Activated naive CD8-positive, alpha-beta T cell treated with anti-CD3 and anti-CD28 coated beads for 36 hours (primary cell): ENCODE data around the gene NVL. TPM values are rescaled to one million over a fixed set of nuclear protein-coding genes. Genes with fewer than 3 reads are reported as not detected.

Source experiments
- DNase-seq: peaks from one replicate; pipeline ENCODE4 v3.0.0; 2021
- H3K27ac Mint-ChIP-seq: one replicate; pipeline ENCODE4 v1.8.0; 2022; ENCODE audit warnings: mild to moderate bottlenecking, moderate library complexity, mixed read lengths
- H3K27me3 Mint-ChIP-seq: one replicate; pipeline ENCODE4 v1.8.0; 2022; ENCODE audit warnings: mild to moderate bottlenecking, mixed read lengths
- H3K36me3 Mint-ChIP-seq: one replicate; pipeline ENCODE4 v1.8.0; 2021; ENCODE audit warnings: mild to moderate bottlenecking, mixed read lengths
- H3K4me1 Mint-ChIP-seq: one replicate; pipeline ENCODE4 v1.8.0; 2021; ENCODE audit warnings: mixed read lengths
- H3K4me3 Mint-ChIP-seq: one replicate; pipeline ENCODE4 v1.8.0; 2022; ENCODE audit warnings: mild to moderate bottlenecking, moderate library complexity, mixed read lengths
- H3K9me3 Mint-ChIP-seq: one replicate; pipeline ENCODE4 v1.8.0; 2022; ENCODE audit warnings: mixed read lengths
- total RNA-seq, 2 experiments: library from RNA; stranded (reverse); gene quantifications; one replicate each; pipeline ENCODE4 v1.2.3, GENCODE V29; 2021

The NVL gene
- total RNA-seq, 2 experiments from 2014 or later = 41.6 to 45.2 TPM

- Mint-ChIP-seq H3K9me3 (no peaks in the 10 kb centered on the region), H3K36me3 (peaks cover 19% of the 10 kb centered on the region), H3K27me3 (no peaks in the 10 kb centered on the region), H3K4me3 (no peak overlapping the region), H3K4me1 (no peaks in the 10 kb centered on the region), H3K27ac (no peak overlapping the region)
- no peak for DNase-seq
Observed at GRCh38 chr1:224273641-224274040, 56.3 kb downstream of the NVL start.

DNA sequence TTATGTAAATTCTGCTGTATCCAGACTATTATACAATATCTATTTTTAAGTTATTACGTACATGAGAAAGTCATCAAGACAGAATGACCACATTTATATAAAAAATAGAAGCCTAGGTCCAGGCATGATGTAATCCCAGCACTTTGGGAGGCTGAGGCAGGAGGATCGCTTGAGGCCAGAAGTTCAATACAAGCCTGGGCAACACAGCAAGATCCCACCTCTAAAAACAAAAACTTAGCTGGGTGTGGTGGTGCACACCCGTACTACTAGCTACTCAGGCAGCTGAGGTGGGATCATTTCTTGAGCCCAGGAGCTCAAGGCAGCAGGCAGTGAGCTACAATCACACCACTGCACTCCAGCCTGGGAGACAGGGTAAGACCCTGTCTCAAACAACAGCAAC, 58.9 kb downstream of the NVL start:
- Mint-ChIP-seq H3K4me3 (no peak overlapping the region), H3K4me1 (no peaks in the 10 kb centered on the region), H3K27ac (no peak overlapping the region), H3K36me3 (peaks cover 19% of the 10 kb centered on the region), H3K27me3 (no peaks in the 10 kb centered on the region), H3K9me3 (no peaks in the 10 kb centered on the region)
- DNase-seq = no peak

- H3K4me1 Mint-ChIP-seq = no peaks in the 10 kb centered on the region
- H3K27me3 Mint-ChIP-seq = no peaks in the 10 kb centered on the region
- no peak for DNase-seq
- H3K36me3 Mint-ChIP-seq = peaks cover 16% of the 10 kb centered on the region
- no peaks in the 10 kb centered on the region for H3K9me3 Mint-ChIP-seq
- no peak overlapping the region for H3K4me3 Mint-ChIP-seq
- no peak overlapping the region for H3K27ac Mint-ChIP-seq
Observed at GRCh38 chr1:224267925-224268324, 62.0 kb downstream of the NVL start.

DNA sequence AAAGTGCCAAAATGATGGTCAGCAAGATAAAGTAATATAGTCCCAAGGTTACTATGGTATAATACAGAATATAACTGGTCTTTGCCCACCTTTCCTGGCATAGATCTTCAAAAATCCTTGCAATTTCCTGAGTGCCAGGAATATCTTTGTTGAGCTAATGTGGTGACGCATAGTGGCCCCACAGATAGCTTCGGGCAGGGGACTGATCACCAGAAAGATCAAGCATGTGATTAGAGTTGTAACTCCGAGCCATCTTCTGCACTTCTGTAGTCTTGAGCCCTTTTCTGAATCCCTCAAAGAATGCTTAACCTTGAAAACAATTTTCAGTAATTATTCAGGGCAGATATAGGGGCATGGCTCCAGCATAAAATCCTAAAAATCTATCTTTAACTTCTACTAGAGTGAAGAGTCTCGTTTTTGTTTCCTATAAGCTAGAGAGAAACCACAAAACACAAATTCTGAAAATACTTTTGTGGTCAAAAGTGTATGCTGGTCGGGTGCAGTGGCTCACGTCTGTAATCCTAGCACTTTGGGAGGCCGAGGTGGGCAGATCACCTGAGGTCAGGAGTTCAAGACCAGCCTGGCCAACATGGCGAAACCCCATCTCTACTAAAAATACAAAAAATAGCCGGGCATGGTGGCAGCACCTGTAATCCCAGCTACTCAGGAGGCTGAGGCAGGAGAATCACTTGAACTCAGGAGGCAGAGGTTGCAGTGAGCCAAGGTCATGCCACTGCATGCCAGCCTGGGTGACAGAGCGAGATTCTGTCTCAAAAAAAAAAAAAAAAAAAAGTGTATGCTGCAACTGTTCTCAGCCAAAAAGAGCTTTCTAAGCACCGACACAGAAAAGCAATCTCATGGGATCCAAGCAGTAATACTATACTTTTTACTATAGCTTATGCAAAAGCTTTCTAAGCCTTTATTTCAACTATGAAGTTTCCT, 62.8 kb downstream of the NVL start:
- no peaks in the 10 kb centered on the region for H3K27me3 Mint-ChIP-seq
- H3K9me3 Mint-ChIP-seq = no peaks in the 10 kb centered on the region
- no peak for DNase-seq
- no peak overlapping the region for H3K4me3 Mint-ChIP-seq
- no peak overlapping the region for H3K27ac Mint-ChIP-seq
- peaks cover 7% of the 10 kb centered on the region for H3K4me1 Mint-ChIP-seq
- H3K36me3 Mint-ChIP-seq = peaks cover 23% of the 10 kb centered on the region

- DNase-seq = no peak
- no peaks in the 10 kb centered on the region for H3K27me3 Mint-ChIP-seq
- no peaks in the 10 kb centered on the region for H3K9me3 Mint-ChIP-seq
- no peak overlapping the region for H3K4me3 Mint-ChIP-seq
- H3K27ac Mint-ChIP-seq = peak overlapping the region; percentile 30
- H3K4me1 Mint-ChIP-seq = peaks cover 8% of the 10 kb centered on the region
- peaks cover 23% of the 10 kb centered on the region for H3K36me3 Mint-ChIP-seq
Observed at GRCh38 chr1:224266105-224266914, 63.7 kb downstream of the NVL start.

DNA sequence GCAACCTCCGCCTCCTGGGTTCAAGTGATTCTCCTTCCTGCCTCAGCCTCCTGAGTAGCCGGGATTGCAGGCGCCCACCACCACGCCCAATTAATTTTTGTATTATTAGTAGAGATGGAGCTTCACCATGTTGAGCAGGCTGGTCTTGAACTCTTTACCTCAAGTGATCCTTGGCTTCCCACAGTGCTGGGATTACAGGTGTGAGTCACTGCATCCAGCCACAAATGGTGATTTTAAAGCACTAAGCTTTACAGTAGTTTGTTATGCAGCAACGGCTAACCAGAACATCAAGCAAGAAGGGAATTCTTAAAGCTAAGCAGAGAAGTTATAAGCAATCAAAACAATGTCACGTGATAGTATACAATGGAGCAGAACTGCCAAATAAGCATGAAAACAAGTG, 65.7 kb downstream of the NVL start:
- H3K27me3 Mint-ChIP-seq = no peaks in the 10 kb centered on the region
- no peaks in the 10 kb centered on the region for H3K9me3 Mint-ChIP-seq
- peaks cover 8% of the 10 kb centered on the region for H3K4me1 Mint-ChIP-seq
- H3K4me3 Mint-ChIP-seq = no peak overlapping the region
- DNase-seq = no peak
- H3K36me3 Mint-ChIP-seq = peaks cover 22% of the 10 kb centered on the region
- no peak overlapping the region for H3K27ac Mint-ChIP-seq

- H3K27ac Mint-ChIP-seq = no peak overlapping the region
- H3K4me1 Mint-ChIP-seq = peaks cover 8% of the 10 kb centered on the region
- no peaks in the 10 kb centered on the region for H3K9me3 Mint-ChIP-seq
- peaks cover 19% of the 10 kb centered on the region for H3K36me3 Mint-ChIP-seq
- H3K4me3 Mint-ChIP-seq = no peak overlapping the region
- no peak for DNase-seq
- H3K27me3 Mint-ChIP-seq = no peaks in the 10 kb centered on the region
Observed at GRCh38 chr1:224262373-224263054, 67.5 kb downstream of the NVL start.

DNA sequence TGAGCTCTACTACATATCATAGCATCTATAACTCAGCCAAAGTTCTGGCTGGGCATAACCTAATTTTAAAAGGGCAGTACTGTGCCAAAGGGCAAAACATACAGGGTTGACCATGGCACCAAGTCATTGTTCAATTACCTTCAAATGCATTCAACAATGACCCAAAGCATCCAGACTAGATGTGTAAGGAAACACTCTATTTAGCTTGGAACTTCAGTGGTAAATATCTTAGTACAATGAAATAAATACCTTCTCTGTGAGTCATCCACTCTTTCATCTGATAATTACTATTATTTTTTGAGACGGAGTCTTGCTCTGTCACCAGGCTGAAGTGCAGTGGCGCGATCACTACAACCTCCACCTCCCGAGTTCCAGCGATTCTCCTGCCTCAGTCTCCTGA, 70.0 kb downstream of the NVL start:
- Mint-ChIP-seq H3K4me1 (peaks cover 8% of the 10 kb centered on the region), H3K27me3 (no peaks in the 10 kb centered on the region), H3K4me3 (no peak overlapping the region), H3K27ac (no peak overlapping the region), H3K9me3 (no peaks in the 10 kb centered on the region), H3K36me3 (peaks cover 23% of the 10 kb centered on the region)
- no peak for DNase-seq

DNA sequence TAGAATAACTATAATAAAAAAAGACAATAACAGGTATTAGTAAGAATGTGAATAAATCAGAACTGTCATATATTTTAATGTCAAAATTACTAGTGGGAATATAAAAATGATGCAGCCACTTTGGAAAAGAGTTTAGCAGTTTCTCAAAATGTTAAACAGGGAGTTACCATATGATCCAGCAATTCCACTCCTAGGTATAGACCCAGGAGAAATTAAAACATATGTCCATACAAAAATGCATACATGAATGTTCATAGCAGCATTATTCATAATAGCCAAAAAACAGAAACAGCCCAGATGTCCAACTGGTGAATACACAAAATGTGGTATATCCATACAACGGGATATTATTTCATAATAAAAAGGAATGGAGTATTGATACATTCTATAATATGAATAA, 71.6 kb downstream of the NVL start:
- H3K27me3 Mint-ChIP-seq = no peaks in the 10 kb centered on the region

GRCh38 chr1:224256640-224257039, 73.3 kb downstream of the NVL start:
- Mint-ChIP-seq H3K4me3 (no peak overlapping the region), H3K36me3 (peaks cover 14% of the 10 kb centered on the region), H3K4me1 (no peaks in the 10 kb centered on the region), H3K27me3 (no peaks in the 10 kb centered on the region), H3K27ac (no peak overlapping the region), H3K9me3 (no peaks in the 10 kb centered on the region)
- DNase-seq = no peak

More for the DNA sequence above, 71.6 kb downstream of the NVL start:
- peaks cover 17% of the 10 kb centered on the region for H3K36me3 Mint-ChIP-seq
- DNase-seq = no peak
- H3K4me3 Mint-ChIP-seq = no peak overlapping the region
- H3K4me1 Mint-ChIP-seq = peaks cover 8% of the 10 kb centered on the region
- H3K27ac Mint-ChIP-seq = no peak overlapping the region
- no peaks in the 10 kb centered on the region for H3K9me3 Mint-ChIP-seq

- Mint-ChIP-seq H3K36me3 (peaks cover 10% of the 10 kb centered on the region), H3K4me3 (no peak overlapping the region), H3K9me3 (no peaks in the 10 kb centered on the region), H3K27ac (no peak overlapping the region), H3K4me1 (no peaks in the 10 kb centered on the region), H3K27me3 (no peaks in the 10 kb centered on the region)
- DNase-seq = no peak
Observed at GRCh38 chr1:224253721-224254120, 76.3 kb downstream of the NVL start.

DNA sequence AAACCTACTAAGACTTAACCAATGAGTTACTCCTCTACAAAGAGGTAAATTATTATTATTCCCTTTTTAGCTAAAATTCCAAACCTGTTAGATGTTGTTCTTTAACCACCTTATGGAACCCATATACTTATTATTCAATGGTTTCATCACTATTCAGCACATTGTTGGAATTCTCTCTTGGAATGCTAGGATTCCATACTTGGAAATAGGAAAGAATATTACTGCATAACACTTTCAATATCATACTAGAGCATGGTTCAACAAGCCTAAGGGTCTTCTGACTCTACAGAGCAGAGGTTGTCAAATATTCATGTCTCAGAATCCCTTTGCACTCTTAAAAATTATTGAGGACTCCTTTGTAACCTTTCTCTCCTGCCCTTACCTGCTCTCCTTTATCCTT, 77.5 kb downstream of the NVL start:
- Mint-ChIP-seq H3K36me3 (peaks cover 14% of the 10 kb centered on the region), H3K4me3 (no peak overlapping the region), H3K9me3 (no peaks in the 10 kb centered on the region), H3K4me1 (no peaks in the 10 kb centered on the region), H3K27ac (no peak overlapping the region), H3K27me3 (no peaks in the 10 kb centered on the region)
- no peak for DNase-seq

GRCh38 chr1:224251741-224252146, 78.2 kb downstream of the NVL start:
- H3K9me3 Mint-ChIP-seq = no peaks in the 10 kb centered on the region
- H3K4me1 Mint-ChIP-seq = no peaks in the 10 kb centered on the region
- no peak overlapping the region for H3K4me3 Mint-ChIP-seq
- no peaks in the 10 kb centered on the region for H3K27me3 Mint-ChIP-seq
- H3K36me3 Mint-ChIP-seq = peaks cover 14% of the 10 kb centered on the region
- H3K27ac Mint-ChIP-seq = peak overlapping the region; percentile 6
- no peak for DNase-seq

- Mint-ChIP-seq H3K4me1 (peaks cover 9% of the 10 kb centered on the region), H3K27me3 (no peaks in the 10 kb centered on the region), H3K9me3 (no peaks in the 10 kb centered on the region), H3K36me3 (peaks cover 17% of the 10 kb centered on the region), H3K4me3 (no peak overlapping the region), H3K27ac (peak overlapping the region; percentile 4)
- DNase-seq = no peak
Observed at GRCh38 chr1:224245188-224245587, 84.8 kb downstream of the NVL start.

DNA sequence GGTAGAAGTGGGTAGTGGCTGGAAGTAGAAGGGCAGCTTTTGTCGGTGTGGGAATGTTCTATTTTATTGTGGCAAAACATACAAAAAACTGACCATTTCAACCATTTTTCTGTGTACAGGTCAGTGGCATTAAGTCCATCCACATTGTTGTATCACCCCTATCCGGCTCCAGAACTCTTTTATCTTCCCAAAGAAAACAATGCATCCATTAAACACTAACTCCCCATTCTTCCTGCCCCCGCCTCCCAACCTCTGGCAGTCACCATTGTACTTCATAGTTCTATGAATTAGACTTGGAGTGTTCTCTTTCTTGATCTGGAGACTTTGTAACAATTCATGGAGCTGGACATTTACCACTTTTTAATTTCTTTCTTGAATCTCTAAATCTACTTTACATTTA, 91.2 kb downstream of the NVL start:
- H3K27ac Mint-ChIP-seq = peak overlapping the region; percentile 47
- H3K36me3 Mint-ChIP-seq = no peaks in the 10 kb centered on the region
- no peak overlapping the region for H3K4me3 Mint-ChIP-seq
- no peaks in the 10 kb centered on the region for H3K9me3 Mint-ChIP-seq
- no peaks in the 10 kb centered on the region for H3K4me1 Mint-ChIP-seq
- no peaks in the 10 kb centered on the region for H3K27me3 Mint-ChIP-seq
- DNase-seq = no peak
